Measurements from ENCODE around the gene EFCAB8. TPM values are rescaled to one million over a fixed set of nuclear protein-coding genes. Genes with fewer than 3 reads are reported as not detected.

EFCAB8 gene
- total RNA-seq, 2 donors from 2014 or later: not detected

GRCh38 chr20:33005908-33006775, 147.4 kb downstream of the EFCAB8 start:
- TF ChIP-seq, protein P1, sequence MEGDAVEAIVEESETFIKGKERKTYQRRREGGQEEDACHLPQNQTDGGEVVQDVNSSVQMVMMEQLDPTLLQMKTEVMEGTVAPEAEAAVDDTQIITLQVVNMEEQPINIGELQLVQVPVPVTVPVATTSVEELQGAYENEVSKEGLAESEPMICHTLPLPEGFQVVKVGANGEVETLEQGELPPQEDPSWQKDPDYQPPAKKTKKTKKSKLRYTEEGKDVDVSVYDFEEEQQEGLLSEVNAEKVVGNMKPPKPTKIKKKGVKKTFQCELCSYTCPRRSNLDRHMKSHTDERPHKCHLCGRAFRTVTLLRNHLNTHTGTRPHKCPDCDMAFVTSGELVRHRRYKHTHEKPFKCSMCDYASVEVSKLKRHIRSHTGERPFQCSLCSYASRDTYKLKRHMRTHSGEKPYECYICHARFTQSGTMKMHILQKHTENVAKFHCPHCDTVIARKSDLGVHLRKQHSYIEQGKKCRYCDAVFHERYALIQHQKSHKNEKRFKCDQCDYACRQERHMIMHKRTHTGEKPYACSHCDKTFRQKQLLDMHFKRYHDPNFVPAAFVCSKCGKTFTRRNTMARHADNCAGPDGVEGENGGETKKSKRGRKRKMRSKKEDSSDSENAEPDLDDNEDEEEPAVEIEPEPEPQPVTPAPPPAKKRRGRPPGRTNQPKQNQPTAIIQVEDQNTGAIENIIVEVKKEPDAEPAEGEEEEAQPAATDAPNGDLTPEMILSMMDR (IDR thresholded peaks at IDR 0.05): no peak
- no peaks in the 10 kb centered on the region for H3K27me3 ChIP-seq
- no peak overlapping the region for H3K27ac ChIP-seq
- H3K36me3 ChIP-seq: no peaks in the 10 kb centered on the region
- peaks cover 0 to 7% of the 10 kb centered on the region in 2 donors for H3K9me3 ChIP-seq
- no peak overlapping the region for H3K4me3 ChIP-seq
- H3K4me1 ChIP-seq: no peaks in the 10 kb centered on the region
- no peak for DNase-seq (ENCODE audit: low spot score)

DNA sequence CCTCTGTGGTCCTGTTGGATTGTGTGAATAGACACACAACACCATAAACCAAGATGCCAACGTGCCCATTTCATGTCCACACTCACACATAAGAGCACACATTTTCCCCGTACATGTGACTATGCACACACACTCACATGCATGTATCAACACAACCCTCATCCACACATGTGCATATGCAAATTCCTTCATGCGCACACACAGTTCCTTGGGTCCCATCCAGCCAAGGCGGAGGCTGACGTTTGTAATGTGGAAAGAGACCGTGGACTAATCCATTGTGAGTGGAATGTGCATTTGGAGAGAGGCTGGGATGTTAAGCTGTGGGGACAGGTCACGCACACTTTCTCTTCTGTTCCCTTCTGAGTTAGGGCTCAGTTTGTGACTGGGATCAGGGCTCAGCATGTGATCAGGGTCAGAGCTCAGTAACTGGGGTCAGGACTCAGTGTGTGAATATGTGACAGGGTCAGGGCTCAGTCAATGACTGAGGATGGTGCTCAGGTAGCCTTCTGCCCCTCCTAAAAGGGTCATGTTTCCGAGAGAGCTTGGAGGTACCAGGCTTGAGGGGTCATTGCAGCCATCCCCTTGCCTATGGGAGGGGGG, 148.2 kb downstream of the EFCAB8 start:
- H3K4me3 ChIP-seq: no peak overlapping the region
- no peaks in the 10 kb centered on the region for H3K27me3 ChIP-seq
- H3K9me3 ChIP-seq: peaks cover 0 to 7% of the 10 kb centered on the region in 2 donors
- H3K36me3 ChIP-seq: no peaks in the 10 kb centered on the region
- DNase-seq (ENCODE audit: low spot score): no peak
- TF ChIP-seq, protein P1 (IDR thresholded peaks at IDR 0.05): no peak
- H3K4me1 ChIP-seq: no peaks in the 10 kb centered on the region
- H3K27ac ChIP-seq: no peak overlapping the region

DNA sequence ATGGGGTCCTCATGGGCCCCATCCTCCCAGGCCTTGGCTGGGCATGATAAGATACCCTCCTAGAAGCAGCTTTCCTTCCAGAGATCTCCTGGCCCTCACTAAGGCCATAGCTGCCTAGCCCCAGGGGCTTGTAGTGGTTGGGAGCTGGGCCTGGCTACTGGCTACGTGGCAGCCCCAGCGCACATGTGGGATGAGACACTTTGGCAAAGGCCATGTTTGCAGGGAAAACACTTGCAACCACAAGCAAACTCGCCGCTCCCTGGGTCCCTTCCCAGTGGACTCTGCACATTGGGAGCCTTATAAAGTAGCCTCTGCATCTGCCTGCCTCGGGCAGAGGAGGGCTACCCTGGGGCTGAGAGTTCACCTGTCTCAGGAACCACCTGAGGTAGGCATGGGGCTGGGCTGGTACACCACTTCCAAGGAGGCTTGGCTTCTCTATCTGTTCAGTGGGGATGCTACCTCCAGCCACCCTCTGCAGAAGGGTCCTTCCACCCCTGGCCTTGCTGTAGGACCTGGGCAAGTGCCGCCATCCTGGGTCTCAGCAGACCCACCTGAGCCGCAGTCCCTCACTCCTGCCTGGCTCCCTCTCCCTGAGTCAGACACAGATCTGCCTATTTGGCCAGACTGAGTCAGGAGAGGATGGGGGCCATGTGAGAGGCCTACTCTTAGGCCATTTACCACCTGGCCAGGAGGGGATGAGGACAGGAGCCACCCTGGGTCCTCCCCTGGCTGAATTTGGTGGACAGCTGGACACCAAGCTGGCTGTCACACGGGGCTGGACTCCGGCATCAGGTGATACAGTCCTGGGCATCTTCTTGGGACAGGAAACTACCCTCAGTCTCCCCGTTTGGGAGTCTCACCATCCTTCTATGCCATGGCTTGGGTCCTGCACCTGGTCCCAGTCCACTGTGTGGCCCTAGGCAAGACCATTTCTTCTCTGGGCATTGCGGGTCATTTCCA, 148.9 kb downstream of the EFCAB8 start, which contains the start of gene BPIFB2:
Gene BPIFB2 (plus strand): TSS at position 329 of the 960 bp plus-strand sequence. CDS start 871 bp downstream, outside the sequence.
- no peaks in the 10 kb centered on the region for H3K36me3 ChIP-seq
- no peak for DNase-seq (ENCODE audit: low spot score)
- no peak within 1 kb of the TSS for H3K4me3 ChIP-seq

GRCh38 chr20:33008336-33009213, 149.9 kb downstream of the EFCAB8 start:
- peaks cover 0 to 7% of the 10 kb centered on the region in 2 donors for H3K9me3 ChIP-seq
- TF ChIP-seq, protein P1 (IDR thresholded peaks at IDR 0.05): no peak
- no peaks in the 10 kb centered on the region for H3K36me3 ChIP-seq
- H3K4me3 ChIP-seq: no peak overlapping the region
- H3K27ac ChIP-seq: no peak overlapping the region
- DNase-seq (ENCODE audit: low spot score): no peak
- no peaks in the 10 kb centered on the region for H3K27me3 ChIP-seq
- no peaks in the 10 kb centered on the region for H3K4me1 ChIP-seq

More for the DNA sequence above, 148.9 kb downstream of the EFCAB8 start, which contains the start of gene BPIFB2:
- TF ChIP-seq, protein P1 (IDR thresholded peaks at IDR 0.05): no peak
- no peak within 1 kb of the TSS for H3K27ac ChIP-seq
- H3K9me3 ChIP-seq: peaks cover 0 to 7% of the 10 kb centered on the region in 2 donors
- H3K27me3 ChIP-seq: no peaks in the 10 kb centered on the region
- no peaks in the 10 kb centered on the region for H3K4me1 ChIP-seq

Data from right atrium auricular region (tissue), 2 donors.